NCI-H748 treated with DMSO at 0.1 percent for 48 hours (cell line): ENCODE results near the gene LDLRAD1.
A peak's percentile ranks its signal among the peaks of the same experiment; 100 is the strongest.
"Not testable (repeated sequence)": the region's sequence is repeated elsewhere in the genome, so short reads cannot be mapped to it uniquely, and the experiment has no call there.

Source experiments
- DNase-seq: peaks from one replicate; lab custom pipeline; 2025; lab: John Stamatoyannopoulos, UW

LDLRAD1 gene, protein sequence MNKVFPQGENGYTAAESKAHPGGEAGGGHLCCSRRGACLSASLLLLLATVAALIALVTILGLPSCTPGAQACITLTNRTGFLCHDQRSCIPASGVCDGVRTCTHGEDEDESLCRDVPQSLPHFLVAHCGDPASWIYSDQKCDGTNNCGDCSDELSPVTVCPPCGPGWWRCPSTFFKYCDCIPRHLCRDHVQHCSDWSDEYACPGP

DNA sequence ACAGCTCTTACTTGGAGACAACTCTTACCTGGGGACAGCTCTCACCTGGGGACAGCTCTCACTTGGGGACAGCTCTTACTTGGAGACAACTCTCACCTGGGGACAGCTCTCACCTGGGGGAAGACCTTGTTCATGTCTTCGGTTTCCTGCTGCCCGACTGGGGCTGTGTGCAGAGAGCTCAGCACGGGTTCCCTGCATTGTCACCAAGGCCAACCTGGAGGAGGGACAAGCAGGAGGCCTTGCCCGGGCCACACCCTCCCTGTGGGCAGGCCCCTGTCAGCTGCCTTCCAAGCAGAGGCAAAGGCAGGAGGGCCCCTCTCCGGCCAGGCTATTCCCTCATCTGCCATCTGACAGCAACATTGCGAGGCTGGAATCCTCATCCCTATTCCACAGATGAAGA is at the start of gene LDLRAD1:
Gene LDLRAD1, minus strand, starts transcription at position 208 of the 400 bp plus-strand sequence. Its CDS starts 74 bp downstream, at position 134.
- no peak for DNase-seq

DNA sequence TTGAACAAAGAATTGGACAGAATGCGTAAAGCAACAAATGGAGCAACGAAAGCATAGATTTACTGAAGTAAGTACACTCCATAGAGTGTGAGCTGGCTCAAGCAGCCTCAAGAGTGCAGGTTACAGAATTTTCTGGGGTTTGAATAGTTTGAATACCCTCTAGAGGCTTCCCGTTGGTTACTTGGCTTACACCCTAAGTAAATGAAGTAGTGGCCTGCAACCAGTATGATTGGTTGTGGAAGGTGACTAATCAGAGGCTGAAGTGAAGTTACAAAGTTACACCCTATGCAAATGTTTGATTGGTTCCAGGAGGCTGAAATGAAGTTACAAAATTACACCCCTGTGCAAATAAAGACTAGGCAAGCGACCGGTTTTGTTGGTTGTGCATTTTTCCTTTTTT is 46.3 kb upstream of the LDLRAD1 start:
- DNase-seq: no peak

GRCh38 chr1:54054438-54054749 is 36.4 kb upstream of the LDLRAD1 start:
- no peak for DNase-seq

- no peak for DNase-seq
These were observed 35.9 kb upstream of the LDLRAD1 start for GRCh38 chr1:54053745-54054437.

- DNase-seq: peak; percentile 96
These were observed 35.2 kb upstream of the LDLRAD1 start, which contains the start of the genes TCEANC2 and TMEM59 for GRCh38 chr1:54052934-54053744. Gene TCEANC2 (plus strand): TSS chr1:54053608. CDS start chr1:54054423, 815 bp downstream. Gene TMEM59 (minus strand): TSS chr1:54053204. CDS start chr1:54053188, 16 bp downstream.

DNA sequence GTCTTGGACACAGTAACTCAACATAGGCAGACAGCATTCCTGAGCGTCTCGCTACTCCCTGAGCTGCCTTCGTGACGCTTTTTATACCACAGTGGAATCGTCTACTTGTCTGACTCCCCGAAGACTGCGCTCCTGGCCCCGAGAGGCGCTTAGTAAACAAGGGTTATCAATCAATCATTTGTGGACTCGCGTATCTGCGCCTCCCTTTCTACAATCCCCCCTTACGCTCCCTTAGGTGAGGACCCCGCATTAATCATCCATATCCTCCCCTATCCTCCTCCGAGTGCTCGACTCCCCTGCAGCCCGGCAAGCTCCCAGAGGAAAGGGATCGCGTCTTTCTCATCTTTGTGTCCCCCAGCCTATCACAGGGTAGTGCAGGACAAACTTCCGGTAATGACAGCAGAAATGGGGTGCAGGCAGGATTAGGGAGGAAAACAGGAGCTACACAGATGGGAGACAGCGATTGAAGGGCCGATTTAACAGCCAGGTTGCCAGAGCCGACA is 34.5 kb upstream of the LDLRAD1 start:
- DNase-seq: peak; percentile 32

DNA sequence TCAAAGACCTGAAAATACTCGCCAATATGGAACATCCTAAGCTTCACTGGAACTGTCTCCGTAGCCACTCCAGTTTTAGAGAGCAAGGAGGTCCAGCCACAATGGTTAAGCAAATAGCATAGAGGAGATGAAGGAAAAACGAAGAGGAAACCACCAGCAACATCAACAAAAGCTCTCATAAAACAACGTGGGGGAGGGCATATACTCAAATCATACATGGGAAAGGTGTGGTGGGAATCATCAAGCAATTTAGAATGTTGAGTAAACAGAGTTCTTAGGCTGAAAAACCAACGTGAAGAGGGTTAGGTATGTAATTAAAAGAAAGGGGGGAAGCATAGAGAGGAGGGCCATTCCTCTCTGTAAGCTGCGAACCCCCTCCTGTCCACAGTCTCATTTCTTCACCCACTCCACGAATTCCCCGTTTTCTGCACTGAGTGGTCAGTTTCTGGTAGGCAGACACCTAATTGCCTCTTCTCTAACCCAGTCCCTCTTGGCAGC is 34.0 kb upstream of the LDLRAD1 start:
- peak; percentile 58 for DNase-seq

DNA sequence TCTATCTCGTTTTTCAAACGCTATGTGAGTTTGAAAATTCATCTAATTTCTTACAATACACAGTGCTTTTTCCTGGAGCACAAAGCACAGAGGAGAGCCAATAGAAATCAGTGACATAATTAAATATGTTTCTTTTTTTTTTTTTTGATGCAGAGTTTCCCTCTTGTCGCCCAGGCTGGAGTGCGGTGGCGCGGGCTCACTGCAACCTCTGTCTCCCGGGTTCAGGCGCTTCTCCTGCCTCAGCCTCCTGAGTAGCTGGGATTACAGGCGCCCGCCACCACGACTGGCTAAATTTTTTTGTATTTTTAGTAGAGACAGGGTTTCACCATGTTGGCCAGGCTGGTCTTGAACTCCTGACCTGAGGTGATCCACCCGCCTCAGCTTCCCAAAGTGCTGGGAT is 32.4 kb upstream of the LDLRAD1 start:
- not testable (repeated sequence) for DNase-seq

DNA sequence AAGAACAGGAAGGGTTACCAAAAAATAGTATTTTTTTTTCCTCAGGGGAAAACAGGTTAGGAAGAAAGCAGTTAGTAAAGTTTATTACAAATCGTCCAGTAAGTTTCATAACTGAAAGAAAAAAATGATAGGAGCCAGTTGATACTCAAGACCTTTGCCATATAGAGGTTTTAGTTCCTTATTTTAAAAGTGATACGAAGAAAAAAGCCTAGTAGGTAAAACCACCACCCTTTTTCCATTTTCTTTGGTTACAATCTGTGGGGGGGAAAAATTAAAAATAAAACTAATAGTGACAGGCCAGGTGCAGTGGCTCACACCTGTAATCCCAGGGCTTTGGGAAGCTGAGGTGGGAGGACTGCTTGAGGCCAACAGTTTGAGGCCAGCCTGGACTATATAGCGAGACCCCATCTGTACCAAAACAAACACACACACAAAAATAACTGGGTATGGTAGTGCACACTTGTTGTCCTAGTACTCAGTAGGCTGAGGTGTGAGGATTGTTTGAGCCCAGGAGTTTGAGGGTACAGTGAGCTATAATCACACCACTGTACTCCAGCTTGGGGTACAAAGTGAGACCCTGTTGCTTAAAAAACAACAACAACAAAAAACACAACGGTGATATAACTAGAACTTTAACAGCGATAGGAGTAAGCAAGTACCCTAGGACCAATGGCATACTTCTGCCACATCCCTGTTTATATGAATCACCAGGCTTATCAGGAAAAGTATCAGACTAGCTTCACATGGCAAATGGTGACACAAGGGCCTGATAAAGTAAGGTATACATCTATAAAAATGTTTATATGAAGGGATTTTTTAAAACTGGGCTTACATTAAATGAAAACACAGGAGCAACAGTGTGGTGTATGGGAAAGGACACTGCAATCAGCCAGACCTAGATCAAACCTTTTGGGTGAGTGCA is 29.7 kb upstream of the LDLRAD1 start:
- no peak for DNase-seq

GRCh38 chr1:54046671-54047383 is 28.8 kb upstream of the LDLRAD1 start:
- peak; percentile 78 for DNase-seq

DNA sequence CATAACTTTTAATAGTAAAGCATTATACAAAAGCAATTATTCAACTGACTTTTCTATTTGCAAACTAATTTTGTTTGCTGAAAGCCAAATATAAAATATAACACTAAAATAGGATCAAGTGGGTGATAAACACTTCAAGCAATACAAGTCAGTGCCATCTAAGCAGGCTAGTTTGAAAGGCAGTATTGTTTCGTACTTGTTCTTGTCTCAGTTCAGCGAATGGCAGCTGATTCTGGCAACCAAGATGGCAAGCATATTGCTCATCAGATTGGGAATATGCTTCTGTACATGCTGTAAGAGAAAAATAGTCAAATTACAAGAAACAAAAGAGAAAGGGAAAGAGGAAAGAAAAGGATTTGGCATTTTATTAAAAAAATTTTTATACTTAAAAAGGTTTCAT is 27.5 kb upstream of the LDLRAD1 start:
- DNase-seq: no peak

DNA sequence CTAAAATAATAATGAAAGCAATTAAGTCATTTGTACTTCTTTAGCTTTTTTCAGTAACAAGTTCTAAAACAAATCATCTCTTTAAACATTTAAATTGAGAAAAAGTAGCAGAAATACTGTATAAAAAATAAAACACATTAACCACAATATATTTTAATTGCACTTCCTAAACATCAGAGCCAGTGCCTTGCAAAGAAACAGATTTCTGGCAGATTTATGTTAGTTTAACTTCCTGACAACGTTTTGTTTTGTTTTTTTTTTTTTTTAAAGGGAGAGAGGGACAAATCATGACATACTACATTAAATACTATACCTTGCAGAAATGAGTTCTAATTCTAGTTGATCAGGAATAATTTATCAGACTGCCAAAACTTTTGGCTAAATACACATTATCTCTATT is 23.8 kb upstream of the LDLRAD1 start:
- DNase-seq: no peak

- DNase-seq: no peak
These were observed 19.5 kb upstream of the LDLRAD1 start for GRCh38 chr1:54037476-54037875.

GRCh38 chr1:54028306-54029251 is 10.6 kb upstream of the LDLRAD1 start:
- DNase-seq: no peak

- no peak for DNase-seq
These were observed 9.9 kb upstream of the LDLRAD1 start for GRCh38 chr1:54027848-54028247.

- not testable (repeated sequence) for DNase-seq
These were observed 6.8 kb upstream of the LDLRAD1 start for GRCh38 chr1:54024811-54025210.

DNA sequence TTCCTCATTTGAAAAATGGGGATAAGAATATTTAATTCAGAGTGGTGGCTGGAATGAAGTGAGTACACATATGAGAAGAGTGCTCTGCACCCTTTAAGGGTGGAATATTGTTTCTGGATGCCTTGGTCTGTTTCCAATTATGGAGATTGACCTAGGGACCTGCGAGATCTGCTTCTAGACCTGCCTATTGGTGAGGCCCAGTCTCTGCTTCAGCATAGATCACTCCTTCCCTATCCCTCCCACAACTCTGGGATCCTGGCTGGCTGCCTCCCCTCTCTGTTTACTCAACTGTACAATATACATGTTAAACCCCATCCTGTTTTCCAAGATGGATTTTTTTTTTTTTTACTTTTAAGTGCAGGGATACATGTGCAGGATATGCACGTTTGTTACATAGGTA is 6.4 kb upstream of the LDLRAD1 start:
- no peak for DNase-seq

DNA sequence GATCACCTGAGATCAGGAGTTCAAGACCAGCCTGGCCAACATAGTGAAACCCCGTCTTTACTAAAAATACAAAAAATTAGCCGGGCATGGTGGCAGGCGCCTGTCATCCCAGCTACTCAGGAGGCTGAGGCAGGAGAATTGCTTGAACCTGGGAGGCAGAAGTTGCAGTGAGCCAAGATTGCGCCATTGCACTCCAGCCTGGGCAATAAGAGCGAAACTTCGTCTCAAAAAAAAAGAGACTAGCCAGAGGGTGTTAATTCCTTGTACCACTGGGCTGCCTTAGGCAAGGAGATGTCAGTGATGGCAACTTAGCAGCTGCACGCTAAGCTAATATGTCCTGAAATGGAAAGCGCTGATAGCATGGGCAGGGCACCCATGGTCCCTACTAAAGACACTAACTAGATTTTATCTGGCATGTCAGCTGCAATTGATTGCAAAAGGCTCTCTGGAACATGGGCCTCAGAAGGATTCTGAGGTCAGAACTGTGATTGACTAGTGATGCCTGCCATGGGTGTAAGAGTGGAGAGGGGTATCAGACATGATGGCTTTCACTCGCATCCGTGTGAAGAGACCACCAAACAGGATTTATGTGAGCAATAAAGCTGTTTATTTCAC is 1.7 kb upstream of the LDLRAD1 start:
- DNase-seq: not testable (repeated sequence)

DNA sequence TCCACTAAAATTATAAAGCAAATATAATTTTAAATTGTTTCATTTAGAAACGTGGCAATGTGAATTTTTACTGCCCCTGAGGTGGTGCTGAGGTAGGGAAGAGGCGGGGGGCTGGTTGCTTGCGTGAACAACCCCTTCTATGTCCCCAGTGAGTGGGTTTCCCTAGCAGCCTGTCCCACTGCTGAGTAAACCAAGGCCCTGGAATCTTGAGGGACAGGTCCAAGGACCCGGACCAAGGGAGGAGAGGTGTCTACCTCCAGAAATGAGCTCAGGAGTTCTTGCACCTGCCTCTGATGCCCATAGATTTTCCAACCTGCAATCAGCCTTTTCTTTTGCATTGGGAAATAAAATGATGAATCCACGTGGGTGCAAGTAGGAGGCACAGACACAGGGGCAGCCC is 649 bp upstream of the LDLRAD1 start:
- DNase-seq: no peak
